NCI-H526 treated with DMSO at 0.1 percent for 48 hours (cell line): ENCODE data around the gene SPR.
"Not testable (repeated sequence)": the region's sequence is repeated elsewhere in the genome, so short reads cannot be mapped to it uniquely, and the experiment has no call there.

Experiments
- DNase-seq: peaks from one replicate; lab custom pipeline; 2025; lab: John Stamatoyannopoulos, UW

SPR gene

DNA sequence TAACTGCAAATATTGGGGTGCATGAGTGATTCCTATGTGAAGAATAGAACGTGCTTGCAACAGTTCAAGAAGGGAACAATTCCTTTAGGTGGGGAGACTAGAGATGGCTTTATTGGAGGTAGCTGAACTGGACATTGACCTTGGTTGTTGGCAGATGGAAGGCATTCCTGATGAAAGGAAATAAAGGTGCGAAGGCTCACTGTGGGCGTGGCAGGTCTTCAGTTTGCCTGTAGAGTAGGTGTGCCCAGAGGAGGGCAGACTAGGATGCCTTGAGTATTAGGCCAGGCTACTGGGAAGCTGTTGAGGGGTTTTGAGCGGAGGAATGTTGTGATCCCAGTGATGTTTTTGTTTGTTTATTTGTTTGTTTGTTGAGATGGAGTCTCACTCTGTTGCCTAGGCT, 2.8 kb downstream of the SPR start:
- DNase-seq: no peak

DNA sequence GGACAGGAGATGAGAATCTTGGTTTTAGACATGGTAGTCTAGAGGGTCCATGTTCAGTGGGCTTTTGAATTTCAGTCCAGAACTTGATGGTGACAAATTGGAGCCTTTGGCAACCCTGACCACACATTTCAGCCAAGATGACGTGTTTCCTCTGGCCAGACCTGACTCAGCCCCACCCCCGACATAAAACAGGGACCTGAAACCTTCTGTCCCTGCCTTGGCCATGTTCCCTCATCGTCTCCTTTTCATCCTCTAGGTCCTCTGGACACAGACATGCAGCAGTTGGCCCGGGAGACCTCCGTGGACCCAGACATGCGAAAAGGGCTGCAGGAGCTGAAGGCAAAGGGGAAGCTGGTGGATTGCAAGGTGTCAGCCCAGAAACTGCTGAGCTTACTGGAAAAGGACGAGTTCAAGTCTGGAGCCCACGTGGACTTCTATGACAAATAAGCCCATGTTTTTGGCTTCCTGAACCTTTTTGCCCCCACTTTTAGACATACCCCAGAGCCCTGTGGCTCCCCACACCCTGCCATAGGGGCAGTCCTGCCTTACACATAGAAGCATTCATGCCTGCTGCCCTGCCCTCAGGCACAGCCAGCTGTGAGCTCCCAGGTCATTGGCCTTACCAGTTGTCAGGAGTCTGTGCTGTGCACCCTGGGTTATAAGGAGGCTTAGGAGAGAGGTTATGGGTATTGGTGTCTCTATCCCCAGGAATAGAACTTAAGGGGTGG, 4.0 kb downstream of the SPR start:
- no peak for DNase-seq

DNA sequence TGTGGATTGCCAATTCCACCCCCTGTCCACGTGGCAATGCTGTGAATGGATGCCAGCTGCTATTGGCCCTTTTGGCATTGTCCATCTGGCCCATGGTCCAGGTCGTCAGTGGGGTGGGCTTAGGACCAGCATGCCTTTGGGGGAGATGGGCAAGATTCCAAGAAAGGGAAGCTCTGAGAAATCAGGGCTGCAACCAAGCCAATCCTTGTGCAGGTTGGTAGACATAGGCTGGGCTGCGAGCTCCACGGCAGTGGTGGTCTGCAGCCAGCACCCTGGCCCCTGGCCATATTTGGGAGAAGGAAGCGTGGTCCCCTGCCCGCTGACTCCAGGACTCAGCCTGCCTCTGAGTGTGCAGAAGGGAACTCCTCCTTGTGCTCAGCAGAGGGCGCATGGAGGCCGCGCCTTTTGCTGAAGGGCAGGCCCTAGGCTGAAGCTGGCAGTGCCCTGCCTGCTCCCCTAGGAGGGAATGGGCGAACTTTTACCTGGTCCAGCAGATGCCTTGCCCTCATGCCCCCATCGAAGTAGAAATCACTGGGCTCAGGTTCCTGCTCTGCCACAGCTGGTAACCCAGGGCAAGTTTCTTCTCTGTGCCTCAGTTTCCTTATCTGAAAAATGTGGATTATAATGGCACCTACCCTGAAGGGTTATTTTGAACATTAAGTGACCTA, 5.4 kb downstream of the SPR start:
- DNase-seq: peak; percentile 28

DNA sequence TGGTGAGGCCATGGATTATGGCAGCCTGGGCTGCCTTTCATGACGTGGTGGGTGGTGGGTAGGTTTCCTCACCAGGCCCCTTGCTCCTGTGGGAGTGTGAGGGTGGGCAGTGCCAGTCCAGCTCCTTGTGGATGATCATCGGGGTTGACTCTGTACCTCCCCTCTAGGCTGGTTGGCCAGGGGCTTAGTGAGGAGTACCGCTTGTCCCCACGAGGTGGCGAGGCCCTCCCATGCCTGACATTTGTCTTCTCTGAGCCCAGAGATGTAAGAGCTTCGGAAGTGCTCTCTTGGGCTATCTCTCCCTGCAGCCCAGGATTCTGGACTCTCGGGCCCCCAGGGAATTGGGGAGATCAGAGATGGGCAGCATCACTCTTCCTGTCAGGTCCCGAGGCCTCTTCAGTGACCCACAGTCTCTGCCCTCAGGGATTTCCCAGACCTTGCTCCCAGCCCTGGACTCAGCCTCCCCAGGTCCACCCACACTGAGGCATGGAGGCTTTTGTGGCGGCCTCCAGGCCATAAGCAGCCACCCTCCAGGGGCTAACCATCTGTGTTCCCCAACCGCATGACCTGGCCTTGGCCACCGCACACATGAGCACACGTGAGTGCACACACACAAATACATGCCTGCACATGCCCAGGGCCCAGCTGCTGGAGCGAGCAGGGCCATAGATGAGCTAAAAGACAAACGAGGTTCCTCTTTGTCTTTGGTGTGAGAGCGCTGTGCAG, 6.5 kb downstream of the SPR start:
- no peak for DNase-seq

DNA sequence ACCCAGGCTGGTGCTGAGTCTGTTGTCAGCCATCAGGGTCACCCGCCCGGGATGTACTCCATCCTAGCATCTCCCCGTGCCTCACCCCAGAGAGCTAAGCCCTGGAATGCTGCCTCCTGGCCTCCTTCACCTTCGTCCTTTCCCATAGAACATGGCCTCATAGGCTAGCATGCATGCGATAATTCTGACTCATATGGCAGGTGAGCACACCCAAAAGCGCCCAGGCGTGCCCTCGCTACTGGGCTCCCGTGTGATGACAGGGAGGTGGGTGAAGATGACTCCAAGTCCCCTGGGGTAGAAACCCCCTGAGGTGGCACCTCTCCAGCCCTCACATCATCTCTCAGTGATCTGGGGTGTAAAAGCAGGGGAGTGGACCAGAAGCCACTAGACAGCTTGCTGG, 7.3 kb downstream of the SPR start:
- DNase-seq: no peak

DNA sequence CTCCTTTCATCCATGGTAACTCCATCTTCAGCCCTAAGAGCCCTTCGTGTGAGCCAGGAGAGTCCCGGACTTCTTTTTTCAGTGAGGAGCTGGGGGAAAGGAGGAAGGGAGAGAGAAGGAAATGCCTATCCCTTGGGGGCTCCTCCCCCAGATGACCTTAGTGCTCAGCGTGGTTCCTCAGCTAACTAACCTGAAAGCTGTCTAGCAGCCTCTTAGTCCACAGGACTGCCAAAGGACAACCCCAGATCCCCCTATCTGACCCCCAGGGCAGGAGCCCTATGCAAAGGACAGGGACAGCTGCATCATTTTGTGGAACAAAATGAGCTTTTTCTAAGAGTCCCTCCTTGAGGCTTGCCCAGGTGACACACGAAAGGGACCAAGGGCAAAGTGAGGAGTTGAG, 7.9 kb downstream of the SPR start:
- no peak for DNase-seq

DNA sequence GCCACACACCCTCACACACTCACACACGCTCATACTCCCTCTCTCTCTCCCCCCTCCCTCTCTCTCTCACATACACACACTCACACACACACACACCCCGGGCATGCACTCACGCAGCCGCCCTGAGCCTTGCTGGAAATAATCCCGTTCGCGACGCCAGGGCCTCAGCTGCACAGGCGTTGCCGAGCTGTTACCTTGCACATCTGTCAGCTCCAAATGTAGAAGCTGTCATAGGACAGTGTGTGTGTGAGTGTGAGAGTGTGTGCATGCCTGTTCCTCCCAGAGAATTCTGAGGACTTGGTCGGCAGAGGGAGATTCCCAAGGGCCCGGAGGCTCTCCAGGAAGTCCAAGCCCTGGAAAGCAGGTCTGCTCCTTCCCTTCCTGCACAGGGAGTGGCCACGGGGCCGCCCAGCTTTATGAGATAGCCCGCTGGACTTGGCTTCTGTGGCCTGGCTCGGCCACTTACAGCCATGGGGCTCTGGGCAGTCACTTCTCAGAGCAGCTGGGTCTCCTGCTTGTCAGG, 8.6 kb downstream of the SPR start:
- no peak for DNase-seq

DNA sequence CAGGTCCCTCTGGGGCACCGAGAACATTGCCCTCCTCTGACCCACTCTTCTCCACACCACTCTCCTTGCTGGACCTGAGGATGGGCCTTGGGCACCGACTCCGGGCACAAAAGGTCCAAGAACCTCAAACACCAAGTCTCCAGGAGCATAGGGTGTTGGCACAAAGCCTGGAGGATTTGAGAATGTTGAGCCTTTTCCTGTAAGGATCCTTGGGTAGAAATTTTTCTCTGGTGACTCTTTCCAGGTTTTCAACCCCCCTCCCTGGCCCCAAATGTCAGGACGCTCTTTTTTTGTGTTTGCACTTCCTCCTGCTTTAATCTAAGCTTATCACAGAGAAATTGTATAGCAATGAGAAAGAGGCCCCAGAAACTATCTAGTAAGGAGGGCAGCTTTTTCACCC, 9.2 kb downstream of the SPR start:
- no peak for DNase-seq

DNA sequence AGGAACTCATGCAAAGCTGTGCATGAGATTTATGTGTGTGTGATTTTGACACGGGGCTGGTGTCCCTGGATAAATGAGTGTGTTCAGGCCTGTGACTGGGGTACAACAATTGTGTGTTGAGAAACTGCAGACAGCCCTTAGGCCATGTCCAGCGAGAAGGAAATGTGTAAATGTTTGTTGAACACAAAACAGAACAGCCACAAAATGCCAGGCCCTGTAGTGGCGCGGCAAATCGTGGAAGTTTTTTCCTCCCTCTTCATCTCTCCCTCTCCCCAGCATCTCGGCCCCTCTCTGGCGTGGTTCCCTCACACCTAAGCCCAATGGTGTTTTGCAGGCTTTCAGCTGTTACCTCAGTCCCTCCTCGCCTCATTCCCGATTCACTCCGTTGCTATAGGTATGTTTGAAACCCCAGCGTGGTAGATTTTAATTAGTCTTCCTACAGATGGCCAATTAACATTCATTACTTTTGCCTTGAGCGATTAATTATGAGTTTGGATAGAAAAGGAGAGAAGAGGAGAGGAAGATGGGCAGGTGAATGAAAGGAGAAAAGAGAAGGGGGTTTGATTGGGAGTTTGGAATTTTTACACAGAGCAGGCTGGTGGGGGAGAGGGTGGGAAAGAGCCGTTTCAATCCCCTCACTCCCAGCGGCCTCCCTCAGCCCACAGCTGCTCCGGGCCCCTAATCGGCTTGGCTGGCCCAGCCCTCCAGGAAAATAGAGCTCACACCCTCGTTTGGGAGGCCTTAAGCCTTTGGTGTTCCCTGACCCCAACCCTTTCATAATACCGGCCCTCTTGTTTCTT, 10.8 kb downstream of the SPR start:
- no peak for DNase-seq

DNA sequence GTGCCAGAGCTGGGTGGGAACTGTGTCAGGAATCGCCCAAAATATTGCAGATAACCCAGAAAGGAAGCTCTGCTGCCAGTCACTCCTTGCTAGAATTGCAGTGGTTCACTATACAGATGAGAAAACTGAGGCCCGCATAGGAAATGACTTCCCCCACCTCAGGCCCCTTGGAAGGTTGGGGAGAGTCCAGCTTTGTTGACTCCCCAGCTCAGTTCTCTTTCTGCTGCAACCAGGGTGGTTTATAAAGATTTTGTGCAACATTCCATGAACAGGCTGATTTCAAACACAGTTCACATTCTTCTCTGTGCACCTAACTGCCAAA, 11.3 kb downstream of the SPR start:
- no peak for DNase-seq

DNA sequence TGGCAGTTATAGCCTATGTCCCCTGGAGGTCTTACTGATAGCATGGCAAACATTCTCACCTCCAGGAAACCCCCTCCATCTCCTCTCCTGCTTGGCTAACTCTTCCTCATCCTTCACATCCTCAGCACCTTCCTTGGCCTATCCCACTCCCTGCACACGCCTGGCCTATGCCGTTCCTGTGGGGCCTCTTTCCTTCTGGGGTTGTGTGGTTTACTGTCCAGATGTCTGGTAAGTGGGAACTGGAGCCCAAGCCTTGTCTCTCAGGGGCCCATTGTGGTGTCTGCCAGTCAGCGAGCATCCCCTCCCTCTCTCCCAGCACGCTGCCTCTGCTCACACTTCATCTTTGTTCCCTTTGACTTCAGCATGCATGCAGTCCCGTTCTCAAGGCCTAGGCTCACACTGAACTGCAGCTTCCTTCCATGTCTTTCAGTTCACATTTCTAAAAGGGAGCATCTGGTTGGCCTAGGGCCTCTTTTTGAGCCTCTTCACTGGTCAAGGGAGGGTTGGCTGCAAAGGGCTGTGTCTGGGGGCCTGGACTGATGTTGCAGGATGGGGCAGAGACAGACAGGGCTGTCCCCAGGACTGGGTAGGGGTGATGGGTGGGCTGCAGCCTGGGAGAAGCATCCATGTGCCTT, 13.1 kb downstream of the SPR start:
- no peak for DNase-seq

DNA sequence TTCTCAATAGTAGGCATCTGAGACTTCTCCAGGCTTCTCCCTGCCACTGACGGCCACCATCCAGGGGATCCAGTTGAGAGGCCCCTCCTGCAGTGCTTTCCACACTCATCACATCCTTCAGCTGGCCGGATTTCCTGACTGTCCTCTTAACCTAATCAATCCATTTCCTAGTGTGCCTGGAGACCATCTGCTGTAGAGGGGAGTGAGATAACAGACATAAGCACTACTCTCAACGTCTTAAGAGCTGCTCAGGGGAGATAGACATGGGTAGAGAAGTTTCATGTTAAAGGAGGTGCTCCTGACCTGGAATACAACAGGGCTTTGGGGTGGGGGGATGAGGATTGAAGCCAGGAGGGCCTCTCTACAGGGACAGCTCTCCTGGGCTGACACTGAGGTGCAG, 14.2 kb downstream of the SPR start:
- no peak for DNase-seq

DNA sequence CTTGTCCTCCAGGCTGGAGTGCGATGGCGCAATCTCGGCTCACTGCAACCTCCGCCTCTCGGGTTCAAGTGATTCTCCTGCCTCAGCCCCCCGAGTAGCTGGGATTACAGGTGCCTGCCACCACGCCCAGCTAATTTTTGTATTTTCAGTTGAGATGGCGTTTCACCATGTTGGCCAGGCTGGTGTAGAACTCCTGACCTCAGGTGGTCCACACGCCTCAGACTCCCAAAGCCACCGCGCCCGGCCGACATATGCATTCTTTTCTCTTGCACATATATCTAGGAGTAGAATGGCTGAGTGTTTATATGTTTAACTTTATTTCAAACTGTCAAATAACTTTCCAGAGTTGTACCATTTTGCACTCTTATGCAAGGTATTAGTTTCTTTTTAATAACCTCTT, 20.2 kb downstream of the SPR start:
- not testable (repeated sequence) for DNase-seq

DNA sequence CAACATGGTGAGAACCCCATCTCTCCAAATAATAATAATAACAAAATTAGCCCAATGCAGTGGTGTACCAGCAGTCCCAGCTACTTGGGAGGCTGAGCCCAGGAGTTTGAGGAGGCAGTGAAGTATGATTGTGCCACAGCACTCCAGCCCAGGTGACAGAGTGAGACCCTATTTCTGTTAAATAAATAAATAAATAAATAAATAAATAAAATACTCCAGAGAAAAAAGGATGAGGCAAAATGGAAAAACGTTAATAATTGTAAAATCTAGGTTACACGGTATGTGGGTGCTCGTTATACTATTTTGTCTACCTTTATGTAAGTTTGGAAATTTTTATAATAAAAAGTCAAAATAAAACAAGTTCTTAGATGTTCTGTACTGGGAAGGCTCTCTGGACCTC, 21.5 kb downstream of the SPR start:
- DNase-seq: no peak

DNA sequence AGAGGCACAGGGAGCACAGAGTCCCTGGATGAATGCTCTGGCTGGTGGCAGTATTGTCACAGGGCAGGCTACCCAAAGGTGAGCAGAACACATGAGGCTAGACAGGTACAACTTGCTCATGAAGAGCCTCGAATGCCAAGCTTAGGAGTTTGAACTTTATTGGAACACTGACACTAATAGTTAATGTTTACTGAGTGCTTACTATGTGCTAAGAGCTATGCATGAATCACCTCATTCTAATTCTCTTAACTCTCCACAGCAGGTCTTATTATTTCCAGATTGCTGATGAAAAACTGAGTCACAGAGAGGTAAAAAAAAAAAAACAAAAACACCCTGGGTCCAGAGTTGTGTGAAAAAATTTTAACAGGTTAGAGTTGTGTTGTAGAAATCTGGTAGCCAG, 24.0 kb downstream of the SPR start:
- DNase-seq: no peak

DNA sequence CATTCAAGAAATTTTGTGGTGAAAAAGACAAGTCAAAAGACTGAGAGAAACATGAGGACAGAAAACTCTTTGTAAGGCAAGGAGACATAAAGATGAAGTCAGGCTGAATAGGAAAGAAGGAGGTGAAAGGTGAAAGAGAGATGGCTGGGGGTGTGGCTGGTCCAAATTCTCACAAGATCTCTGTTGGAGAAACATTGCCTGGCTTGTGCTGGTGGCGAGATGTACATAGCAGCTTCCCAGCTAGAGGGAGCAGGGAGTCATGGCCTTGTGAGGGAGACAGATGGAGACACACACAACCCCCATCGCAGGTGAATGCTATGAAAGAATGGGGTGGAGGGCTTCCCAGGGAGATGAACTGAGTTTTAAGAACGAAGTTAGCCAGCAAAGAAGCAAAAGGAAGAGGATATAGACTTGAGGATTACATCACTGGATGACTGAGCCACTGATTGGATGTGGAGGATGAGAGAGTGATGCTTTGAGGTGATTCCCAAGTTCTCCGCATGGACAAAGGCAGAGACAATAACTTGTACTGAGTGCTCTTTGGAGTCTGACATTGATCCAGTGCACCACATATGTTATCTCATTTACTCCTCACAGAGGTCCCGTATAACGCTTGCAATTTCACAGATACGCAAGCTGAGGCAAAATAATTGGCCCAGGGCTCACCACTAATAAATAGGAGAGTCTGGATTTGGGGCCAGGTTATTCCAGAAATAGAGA, 26.4 kb downstream of the SPR start:
- no peak for DNase-seq

DNA sequence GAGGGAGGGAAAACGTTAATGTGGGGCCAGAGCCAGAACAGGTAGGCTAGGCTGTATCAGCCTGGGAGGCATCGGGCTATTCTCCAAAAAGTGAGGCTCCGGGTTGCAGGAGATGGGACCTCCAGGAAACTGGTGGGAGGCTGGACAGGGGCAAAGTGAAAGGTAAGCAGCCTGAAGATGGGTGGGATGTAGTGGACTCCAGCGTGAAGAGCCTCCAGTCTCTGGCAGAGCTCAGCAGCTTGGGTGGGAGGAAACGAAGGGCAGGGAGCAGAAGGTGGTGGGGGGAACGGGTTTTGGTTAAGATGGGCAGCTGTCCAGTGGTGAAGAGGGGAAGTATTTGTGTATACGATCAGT, 27.0 kb downstream of the SPR start:
- DNase-seq: no peak

DNA sequence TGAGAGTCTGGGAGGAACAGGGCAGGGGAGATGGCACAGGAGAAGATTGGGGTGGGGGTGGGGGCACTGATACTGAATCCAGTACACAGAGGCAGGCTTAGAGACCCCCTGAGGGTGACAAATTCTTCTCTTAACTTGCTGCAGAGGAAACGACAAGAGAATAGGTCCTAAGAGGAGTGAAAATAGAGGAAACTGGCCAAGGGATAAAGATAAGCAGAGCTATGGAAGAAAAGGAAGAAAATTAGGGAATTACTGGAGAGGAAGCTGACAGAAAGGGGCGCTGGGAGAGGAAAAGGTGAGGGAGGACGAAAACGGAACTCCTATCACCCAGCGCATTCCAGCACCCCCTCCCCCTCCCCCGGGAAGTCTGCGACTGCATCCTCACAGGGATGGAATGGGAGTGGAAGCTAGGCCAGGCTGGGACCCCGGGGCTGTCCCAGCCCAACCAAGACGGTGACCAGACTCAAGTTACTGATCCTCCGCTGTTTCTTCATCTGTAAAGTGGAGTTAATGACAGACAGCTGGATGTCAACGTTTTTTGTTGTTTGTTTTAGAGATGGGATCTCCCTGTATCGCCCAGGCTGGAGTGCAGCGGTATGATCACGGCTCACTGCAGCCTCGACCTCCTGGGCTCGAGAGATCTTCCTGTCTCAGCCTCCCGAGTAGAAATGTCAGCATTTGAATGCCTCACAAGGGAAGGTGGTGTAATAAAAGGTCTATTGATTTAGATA, 27.5 kb downstream of the SPR start:
- DNase-seq: no peak

DNA sequence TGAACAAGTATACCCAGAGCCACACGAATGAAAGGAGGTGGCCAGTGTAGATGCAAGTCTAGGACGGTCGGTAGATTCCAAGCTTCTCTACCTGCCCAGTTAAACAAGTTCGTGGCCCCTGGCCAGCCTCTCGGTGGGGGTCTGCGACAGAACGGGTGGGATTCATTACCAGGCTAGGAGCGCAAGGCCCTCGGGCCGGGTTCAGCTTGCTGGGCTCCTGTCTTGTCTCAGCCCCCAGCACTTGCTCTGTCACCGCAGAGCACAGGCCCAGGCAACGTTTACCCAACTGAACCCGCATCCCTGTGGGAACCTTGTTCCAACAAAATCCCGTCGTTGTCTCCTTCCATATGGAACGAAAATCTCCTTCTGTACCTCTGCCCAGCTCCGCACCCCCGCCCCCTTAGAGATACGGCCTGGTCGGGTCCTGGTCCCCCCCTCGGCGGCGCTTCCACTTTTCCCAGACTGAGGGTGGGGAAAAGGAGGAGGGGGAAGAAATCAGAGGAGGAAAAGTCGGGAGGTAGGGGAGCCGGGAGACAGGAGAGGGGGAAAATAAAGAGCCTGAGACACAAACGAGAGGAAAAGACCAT, 28.2 kb downstream of the SPR start:
- DNase-seq: no peak
